Dermis blood vessel endothelial cell (primary cell): ENCODE data around the gene HIGD2A. TPM values are rescaled to one million over a fixed set of nuclear protein-coding genes. Genes with fewer than 3 reads are reported as not detected.
A peak's percentile ranks its signal among the peaks of the same experiment; 100 is the strongest.

Source experiments
- DNase-seq: peaks from one replicate; pipeline ENCODE4 v3.0.0; 2010
- total RNA-seq: library from RNA; depleted of rRNA; stranded (reverse); fragments of >200 nt; gene quantifications from 2 replicates; pipeline ENCODE4 v1.2.3, GENCODE V29; 2014

HIGD2A gene
- total RNA-seq, 1 donor from 2014 or later = 27.9 TPM

DNA sequence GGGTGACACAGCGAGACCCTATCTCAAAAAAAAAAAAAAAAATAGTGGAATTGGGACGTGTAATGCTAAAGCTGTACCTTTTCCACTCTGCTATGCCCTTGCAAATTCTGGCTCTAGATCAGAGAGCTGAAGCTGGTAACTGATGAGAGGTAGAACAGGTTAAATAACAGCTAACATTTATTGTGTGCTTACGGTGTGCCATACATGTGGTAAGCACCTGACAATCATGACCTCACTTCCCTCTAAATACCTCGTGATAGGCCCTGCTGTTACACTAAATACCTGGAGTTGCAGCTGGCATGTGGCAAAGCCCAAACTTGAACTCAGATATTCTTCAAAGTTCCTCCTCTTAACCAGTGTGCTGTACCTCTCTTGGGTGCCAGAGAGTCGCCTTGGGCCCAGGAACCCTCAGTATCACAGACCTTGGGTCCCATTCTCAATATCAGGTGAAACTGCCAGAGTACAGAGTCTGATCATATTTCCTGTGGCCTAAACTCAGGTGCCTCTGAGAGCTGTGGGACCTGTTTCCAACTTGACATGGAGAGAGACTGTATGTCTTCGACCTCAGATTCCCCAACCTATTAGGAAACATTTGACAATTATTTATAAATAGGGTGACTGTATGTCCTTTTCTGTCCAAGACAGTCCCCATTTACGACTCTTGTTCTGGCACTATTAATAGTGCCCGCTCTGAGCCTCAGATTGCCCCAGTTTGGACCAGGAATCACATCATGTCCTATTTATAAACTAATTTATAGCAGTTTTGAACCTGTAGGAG lies 18.4 kb upstream of the HIGD2A start:
- no peak for DNase-seq

- no peak for DNase-seq
These were observed 16.7 kb upstream of the HIGD2A start for GRCh38 chr5:176371621-176372539.

DNA sequence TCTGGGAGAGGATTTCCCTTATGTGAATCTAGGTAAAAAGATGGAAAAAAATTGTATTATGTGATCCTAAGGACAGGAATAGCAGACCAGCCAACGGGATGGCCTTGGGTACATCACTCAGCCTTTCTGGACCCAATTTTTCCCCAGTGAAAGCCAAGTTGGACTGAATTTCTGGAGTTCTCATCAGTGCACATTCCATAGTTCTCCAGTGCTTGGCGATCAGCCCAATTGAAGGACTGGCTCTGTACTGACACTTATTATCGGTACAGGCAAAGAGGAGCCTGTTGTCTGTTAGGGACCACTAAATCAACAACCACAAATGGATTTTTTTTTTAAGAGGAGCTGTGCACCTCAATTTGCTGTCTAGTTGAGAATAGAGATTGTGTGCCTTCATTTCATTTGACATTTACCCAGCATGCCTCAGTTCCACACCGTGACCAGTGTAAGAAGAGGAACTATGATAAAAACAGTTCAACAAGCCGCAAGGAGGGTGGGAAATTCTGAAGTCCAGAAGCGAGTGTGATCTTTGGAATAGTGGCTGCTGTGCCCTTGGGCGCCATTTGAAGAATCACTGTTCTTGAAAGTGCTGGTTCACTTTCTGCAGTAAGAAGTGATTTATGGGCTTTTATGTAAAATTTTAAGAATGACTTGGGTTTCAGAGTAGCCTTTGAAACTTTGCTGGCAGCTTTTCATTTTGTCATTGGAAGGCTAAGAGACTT lies 15.3 kb upstream of the HIGD2A start:
- no peak for DNase-seq

DNA sequence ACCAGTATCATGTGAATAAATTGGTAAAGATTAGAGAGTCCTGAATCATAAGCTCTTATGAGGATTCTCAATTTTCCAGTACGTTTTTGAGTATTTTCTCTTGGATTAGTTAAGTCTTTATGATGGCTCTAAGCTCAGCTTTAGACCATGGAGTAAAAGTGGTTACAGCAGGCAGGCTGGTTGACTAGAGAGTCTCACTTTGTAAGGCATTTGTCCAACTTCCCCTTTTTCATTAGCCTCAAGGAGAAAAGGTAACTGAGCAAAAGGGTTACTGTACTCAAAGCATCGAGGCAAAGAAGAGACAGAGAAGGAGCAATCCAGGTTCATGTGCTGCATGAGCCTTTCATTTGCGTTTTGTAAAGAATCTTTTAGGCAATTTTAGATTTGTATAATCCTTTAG lies 8.7 kb upstream of the HIGD2A start:
- no peak for DNase-seq

DNA sequence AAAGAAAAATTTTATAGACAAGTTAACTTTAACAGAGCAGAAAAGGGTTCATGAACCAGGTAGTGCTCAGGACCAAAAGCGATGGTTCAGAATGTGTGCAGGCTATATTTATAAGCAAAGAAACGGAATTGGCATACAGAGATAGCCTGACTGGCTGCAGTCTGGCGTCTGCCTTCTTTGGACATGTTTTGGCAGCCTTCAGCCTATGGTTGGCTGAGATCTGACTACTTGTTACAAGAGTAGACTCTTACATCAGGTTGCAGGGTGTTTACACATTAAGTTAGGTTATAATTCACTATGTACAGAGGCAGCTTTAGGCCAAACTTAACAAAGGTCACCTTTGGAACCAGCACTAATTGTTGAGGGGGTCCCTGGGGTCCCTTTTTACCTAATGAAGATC lies 7.1 kb upstream of the HIGD2A start:
- DNase-seq = no peak

DNA sequence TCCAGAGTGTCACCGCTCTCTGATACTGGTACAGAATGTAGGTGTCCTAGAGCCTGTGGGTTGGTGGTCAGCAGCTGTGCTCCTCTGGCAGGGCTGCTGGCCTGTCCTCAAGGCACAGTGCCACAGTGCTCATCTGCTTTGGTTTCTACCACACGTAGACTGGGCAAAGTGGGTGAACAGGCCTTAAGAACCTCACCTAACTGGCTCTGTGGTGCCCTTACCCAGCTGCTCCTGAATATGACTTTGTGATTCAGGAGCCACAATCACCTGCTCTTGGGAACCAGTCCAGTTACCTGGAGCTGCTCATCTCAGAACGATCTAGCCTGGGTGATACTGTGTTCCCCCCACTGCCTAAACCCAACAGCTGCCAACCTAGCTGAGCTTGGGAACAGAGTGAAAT lies 6.6 kb upstream of the HIGD2A start:
- DNase-seq = no peak

DNA sequence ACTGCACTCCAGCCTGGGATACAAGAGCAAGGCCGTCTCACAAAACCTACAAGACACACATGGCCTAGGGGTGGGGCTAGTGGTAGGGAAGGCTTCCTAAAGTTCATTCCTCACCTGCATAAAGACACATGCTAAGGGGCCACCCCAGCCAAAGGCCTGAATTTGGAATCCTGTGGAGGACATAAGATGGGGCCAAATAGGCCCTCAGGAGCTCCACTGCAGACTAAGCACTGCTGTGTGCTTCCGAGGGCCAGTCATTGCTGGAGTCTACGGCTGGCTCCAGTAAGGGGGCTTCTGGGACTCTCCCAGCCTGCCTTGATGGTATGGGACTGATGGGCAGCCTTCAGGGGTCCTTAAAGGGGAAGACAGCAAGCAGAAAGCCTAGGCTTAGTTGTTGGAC lies 5.8 kb upstream of the HIGD2A start:
- no peak for DNase-seq

- DNase-seq = no peak
These were observed 5.2 kb upstream of the HIGD2A start for GRCh38 chr5:176383248-176383905.

GRCh38 chr5:176383961-176384360 lies 4.6 kb upstream of the HIGD2A start:
- no peak for DNase-seq

DNA sequence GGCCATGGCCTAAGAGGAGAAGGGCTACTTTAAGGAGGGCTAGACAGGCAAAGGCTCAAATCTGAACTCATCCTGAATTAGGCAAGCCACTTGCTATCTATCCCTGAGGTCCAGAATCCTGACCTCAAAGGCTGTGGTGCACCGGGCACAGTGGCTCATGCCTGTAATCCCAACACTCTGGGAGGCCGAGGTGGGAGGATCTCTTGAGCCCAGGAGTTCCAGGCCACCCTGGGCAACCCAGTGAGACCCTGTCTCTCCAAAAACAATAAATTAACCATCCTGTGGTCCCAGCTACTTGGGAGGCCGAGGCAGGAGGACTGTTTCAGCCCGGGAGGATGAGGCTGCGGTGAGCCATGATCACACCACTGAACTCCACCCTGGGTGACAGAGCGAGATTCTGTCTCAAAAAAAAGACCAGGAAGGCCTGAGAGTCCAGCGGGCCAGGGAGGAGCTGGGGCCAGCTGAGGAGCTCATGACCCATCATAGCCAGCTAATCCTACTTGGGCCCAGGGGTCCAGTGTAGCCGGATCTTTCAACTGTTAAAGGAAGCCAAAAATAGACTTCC lies 4.1 kb upstream of the HIGD2A start:
- DNase-seq = no peak

DNA sequence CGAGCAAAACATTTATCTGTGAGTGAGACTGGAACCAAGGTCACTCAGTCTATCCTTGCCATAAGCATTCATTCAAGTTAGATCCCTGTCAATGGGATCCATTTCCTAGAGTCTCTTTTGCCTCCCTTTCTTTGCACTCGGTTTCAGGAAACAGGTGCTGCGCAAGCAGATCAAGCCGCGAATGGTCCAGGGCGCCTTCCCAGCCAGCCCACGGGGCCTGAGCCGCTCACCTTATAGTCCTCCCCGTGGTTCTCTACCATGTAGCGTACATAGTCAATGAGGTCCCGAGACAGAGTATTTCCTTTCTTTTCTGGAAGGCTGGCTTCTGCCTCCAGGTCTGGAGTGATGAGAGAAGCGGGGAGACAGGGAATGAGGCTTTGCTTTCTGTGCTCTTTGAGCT lies 3.6 kb upstream of the HIGD2A start:
- no peak for DNase-seq

DNA sequence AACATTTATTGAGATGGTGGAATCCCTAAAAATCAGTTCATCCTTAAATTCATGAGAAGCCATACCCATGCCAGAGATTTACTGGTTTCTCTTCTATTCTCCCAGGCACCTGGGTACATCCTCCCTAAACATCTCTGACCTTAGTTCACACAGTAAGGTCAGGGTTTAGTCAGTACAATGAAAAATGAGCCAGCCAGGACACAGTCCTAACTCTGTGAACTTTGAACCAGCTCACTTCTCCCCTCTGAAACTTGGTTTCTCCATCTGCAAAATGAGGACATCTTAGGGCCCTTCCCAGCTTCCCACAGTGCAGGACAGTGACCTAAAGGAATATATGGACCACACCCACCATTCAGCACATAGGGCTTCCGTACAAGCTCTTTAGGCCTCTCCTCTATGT lies 2.1 kb upstream of the HIGD2A start:
- DNase-seq = no peak

GRCh38 chr5:176387384-176387925 lies 1.1 kb upstream of the HIGD2A start:
- peak; percentile 15 for DNase-seq

DNA sequence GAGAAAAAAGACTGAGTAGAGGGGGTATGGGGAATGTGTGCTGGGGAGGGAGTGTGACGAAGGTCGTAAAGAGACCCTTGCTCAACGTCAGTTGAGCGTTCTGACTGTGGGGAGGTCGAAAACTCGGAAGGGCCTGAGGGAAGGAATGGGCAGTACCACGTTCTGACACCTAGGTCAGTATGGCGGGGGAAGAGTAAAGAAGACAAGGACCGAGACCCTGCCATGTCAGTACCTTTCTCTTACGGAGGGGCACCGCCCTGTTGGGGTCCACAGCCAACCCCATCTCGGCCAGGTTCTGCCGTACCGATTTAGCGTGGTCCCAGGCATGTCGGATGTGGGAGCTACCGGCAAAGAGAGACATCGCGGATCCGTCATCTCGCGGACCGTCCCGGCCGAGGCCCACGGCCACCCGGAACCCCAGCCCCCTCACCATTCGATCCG lies 528 bp upstream of the HIGD2A start:
- peak; percentile 41 for DNase-seq

DNA sequence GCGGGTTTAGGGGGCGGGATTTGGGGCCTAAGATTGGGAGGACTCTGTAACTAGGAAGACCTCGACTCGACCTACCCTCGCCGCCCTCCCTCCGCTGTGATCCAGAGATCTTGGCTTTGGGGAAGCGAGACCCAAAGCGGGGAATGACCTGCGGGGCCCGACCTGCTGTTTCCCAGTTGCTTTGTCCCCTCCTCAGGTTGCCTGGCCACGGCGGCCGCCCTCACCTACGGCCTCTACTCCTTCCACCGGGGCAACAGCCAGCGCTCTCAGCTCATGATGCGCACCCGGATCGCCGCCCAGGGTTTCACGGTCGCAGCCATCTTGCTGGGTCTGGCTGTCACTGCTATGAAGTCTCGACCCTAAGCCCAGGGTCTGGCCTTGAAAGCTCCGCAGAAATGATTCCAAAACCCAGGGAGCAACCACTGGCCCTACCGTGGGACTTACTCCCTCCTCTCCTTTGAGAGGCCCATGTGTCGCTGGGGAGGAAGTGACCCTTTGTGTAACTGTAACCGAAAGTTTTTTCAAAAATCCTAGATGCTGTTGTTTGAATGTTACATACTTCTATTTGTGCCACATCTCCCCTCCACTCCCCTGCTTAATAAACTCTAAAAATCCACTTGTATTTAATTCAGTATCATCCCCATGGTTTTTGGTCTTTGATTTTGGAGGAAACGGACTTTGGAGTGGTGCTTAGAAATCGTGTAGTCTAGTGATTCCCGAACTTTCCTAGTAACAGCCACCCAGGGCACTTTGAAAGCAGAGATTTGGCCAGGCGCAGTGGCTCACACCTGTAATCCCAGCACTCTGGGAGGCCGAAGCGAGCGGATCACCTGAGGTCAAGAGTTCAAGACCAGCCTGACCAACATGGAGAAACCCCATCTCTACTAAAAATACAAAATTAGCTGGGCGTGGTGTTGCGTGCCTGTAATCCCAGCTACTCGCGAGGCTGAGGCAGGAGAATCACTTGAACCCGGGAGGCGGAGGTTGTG lies 878 bp downstream of the HIGD2A start:
- no peak for DNase-seq

GRCh38 chr5:176391479-176391878 lies 2.9 kb downstream of the HIGD2A start:
- DNase-seq = no peak

GRCh38 chr5:176391999-176392398 lies 3.4 kb downstream of the HIGD2A start:
- DNase-seq = no peak

DNA sequence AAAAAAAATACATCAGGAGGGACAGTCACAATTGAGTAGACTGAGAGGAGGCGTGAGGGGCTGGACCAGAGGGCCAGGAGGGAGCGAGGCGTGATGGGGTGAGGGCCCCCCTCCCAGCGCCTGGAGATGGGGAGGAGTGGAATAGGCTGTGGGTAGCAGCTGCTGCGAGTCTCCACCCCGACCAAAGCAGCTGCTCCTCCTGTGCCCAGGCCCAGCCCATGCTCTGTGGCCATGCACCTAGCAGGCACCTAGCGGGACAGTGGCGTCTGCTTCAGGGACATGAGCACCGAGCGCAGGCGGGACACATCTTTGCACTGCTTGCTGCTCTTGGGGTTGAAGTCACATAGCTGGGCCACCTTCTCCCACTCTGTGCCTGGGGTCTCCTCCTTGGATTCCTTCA lies 4.0 kb downstream of the HIGD2A start:
- DNase-seq = no peak

- no peak for DNase-seq
These were observed 5.5 kb downstream of the HIGD2A start for GRCh38 chr5:176394096-176394495.

- no peak for DNase-seq
These were observed 6.5 kb downstream of the HIGD2A start for GRCh38 chr5:176394881-176395675.
